Aorta (tissue), 5 donors: ENCODE results near the gene RRAS2. TPM values are rescaled to one million over a fixed set of nuclear protein-coding genes. Genes with fewer than 3 reads are reported as not detected.
A peak's percentile ranks its signal among the peaks of the same experiment; 100 is the strongest.
"Not testable (repeated sequence)": the region's sequence is repeated elsewhere in the genome, so short reads cannot be mapped to it uniquely, and the experiment has no call there.

ENCODE experiments used
- ATAC-seq: fragments of 200-7000 bp; cut with Tn5 transposase; one replicate; pipeline ENCODE4 v1.9.1; 2022; ENCODE audit warnings: moderate library complexity; ENCODE audit not compliant: low FRiP score
- DNase-seq, 2 donors: peaks; one replicate each; pipeline ENCODE4 v3.0.0-alpha.2; 2020
- H3K27ac ChIP-seq, 2 donors: one replicate each; pipeline ENCODE4 v1.5.1; 2013; ENCODE audit warnings: low read length in 2 of 2, mild to moderate bottlenecking in 2 of 2, moderate library complexity in 2 of 2, control low read depth in 1 of 2, inconsistent platforms in 1 of 2, low read depth in 1 of 2
- H3K27me3 ChIP-seq, 2 donors: one replicate each; pipeline ENCODE4 v1.6.1; 2013; ENCODE audit warnings: control low read depth in 1 of 2, low read length in 1 of 2, mild to moderate bottlenecking in 1 of 2, moderate library complexity in 1 of 2; ENCODE audit not compliant: insufficient read depth in 2 of 2, control insufficient read depth in 1 of 2
- H3K36me3 ChIP-seq, 2 donors: one replicate each; pipeline ENCODE4 v1.6.1; 2013; ENCODE audit warnings: control low read depth in 1 of 2, low read length in 1 of 2, mild to moderate bottlenecking in 1 of 2; ENCODE audit not compliant: insufficient read depth in 2 of 2, control insufficient read depth in 1 of 2
- H3K4me1 ChIP-seq, 2 donors: one replicate each; pipeline ENCODE4 v1.6.1; 2013; ENCODE audit warnings: low read length in 2 of 2, control low read depth in 1 of 2, mild to moderate bottlenecking in 1 of 2, moderate library complexity in 1 of 2; ENCODE audit not compliant: insufficient read depth in 2 of 2, control insufficient read depth in 1 of 2
- H3K4me3 ChIP-seq, 2 donors: one replicate each; pipeline ENCODE4 v1.5.1; 2013; ENCODE audit warnings: low read length in 2 of 2, control low read depth in 1 of 2, mild to moderate bottlenecking in 1 of 2
- H3K9me3 ChIP-seq: one replicate; pipeline ENCODE4 v1.6.1; 2013; ENCODE audit warnings: mild to moderate bottlenecking, low read length; ENCODE audit not compliant: control insufficient read depth
- WGBS, 2 donors: extraction: QIAGEN DNeasy Blood & Tissue Kit; methylation state at CpG; one replicate each; pipeline ENCODE4 v1.1.7; 2013; 5-methylcytosine and 5-hydroxymethylcytosine counted together
- intact Hi-C, 2 donors: fragments of 100-400 bp; cut with DNase I; formaldehyde crosslinking; loops; one replicate each; pipeline versions ENCODE4 v1.14.2 to v1.15.0; 2022
- long read RNA-seq, 2 donors: library from polyadenylated mRNA; unstranded; transcript quantifications; one replicate each; pipeline ENCODE4 v2.0.0, GENCODE V29; 2020 to 2021
- polyA plus RNA-seq, 2 donors: library from polyadenylated mRNA; stranded (reverse); fragments of 200-250 nt; gene quantifications; one replicate each; pipeline ENCODE4 v1.2.3, GENCODE V29; 2013
- total RNA-seq, 2 donors: library from RNA; stranded (reverse); fragmentation: NEBNext Ultra II Directional; extraction: Animal tissue kit (Norgen Biotek cat#: 25700); gene quantifications; one replicate each; pipeline ENCODE4 v1.2.1, GENCODE V29; 2021
- donor health status: healthy with polysubstance abuse.
- donor health status: Bipolar disorder and iron deficiency.
- donor health status: DM: no; HTN: no; CAD: no.
- donor health status: DM: no; HTN: no; CAD: no.
- donor health status: DM: yes; HTN: yes; CAD: no.

RRAS2 gene
- total RNA-seq, result 10 to 100 TPM; 24.5 to 46.7 TPM
- polyA plus RNA-seq, result 10 to 100 TPM; 18.0 to 31.3 TPM
- long read RNA-seq, donor 1, transcript RRAS2-201 (6 exons, 1,516 nt), result major isoform, 31 of 42 reads
- long read RNA-seq, donor 1, partial matches to known transcripts, result 0 of 42 reads
- long read RNA-seq, donor 1, other reads (novel, unspliced or antisense), result 7 of 42 reads
- long read RNA-seq, donor 2, transcript RRAS2-201 (6 exons, 1,516 nt), result major isoform, 11 of 12 reads
- long read RNA-seq, donor 2, partial matches to known transcripts, result 0 of 12 reads
- long read RNA-seq, donor 2, other reads (novel, unspliced or antisense), result 1 of 12 reads

- DNase-seq, result peak; percentile 75 to 92
- WGBS, 2 donors, result 0 to 1% methylated on average over 50 to 78 of the region's 78 CpGs
- peak within 1 kb of the TSS; percentile 73 to 84 for H3K27ac ChIP-seq
- no peaks in the 10 kb centered on the region for H3K9me3 ChIP-seq
- H3K27me3 ChIP-seq, result no peaks in the 10 kb centered on the region
- H3K36me3 ChIP-seq, result no peaks in the 10 kb centered on the region
- intact Hi-C loops, result loop anchor here in 1 of 2 donors (5.0 kb wide), 1 partner anchor 57 kb away; no protein-coding TSS in a partner anchor
- H3K4me3 ChIP-seq, result peak within 1 kb of the TSS; percentile 96 to 98
- ATAC-seq, result peak; percentile 87
- no peaks in the 10 kb centered on the region for H3K4me1 ChIP-seq
Observed at GRCh38 chr11:14358729-14359439, at the start of gene RRAS2. TSS of gene RRAS2 (minus strand) at chr11:14359183. CDS start at chr11:14358870, 313 bp downstream.

- no peak for DNase-seq
- WGBS, 2 donors, result 91 to 94% methylated on average over 2 of the region's 2 CpGs
- no peak for ATAC-seq
- peaks cover 2% of the 10 kb centered on the region in 2 donors for H3K4me1 ChIP-seq
- intact Hi-C loops, result no loop called here
- no peak overlapping the region for H3K27ac ChIP-seq
- H3K36me3 ChIP-seq, result no peaks in the 10 kb centered on the region
- H3K27me3 ChIP-seq, result no peaks in the 10 kb centered on the region
- no peak overlapping the region for H3K4me3 ChIP-seq
- H3K9me3 ChIP-seq, result no peaks in the 10 kb centered on the region
Observed at GRCh38 chr11:14408612-14409011, 49.6 kb upstream of the RRAS2 start.

- H3K27me3 ChIP-seq, H3K27ac ChIP-seq, H3K4me1 ChIP-seq, intact Hi-C loops, H3K9me3 ChIP-seq, H3K36me3 ChIP-seq, DNase-seq, ATAC-seq, H3K4me3 ChIP-seq: not testable (repeated sequence)
- WGBS, 2 donors, result 90 to 94% methylated on average over 2 of the region's 2 CpGs
Observed at GRCh38 chr11:14406116-14406515, 47.1 kb upstream of the RRAS2 start.

- H3K9me3 ChIP-seq, H3K27me3 ChIP-seq, DNase-seq, intact Hi-C loops, H3K36me3 ChIP-seq, H3K4me1 ChIP-seq, ATAC-seq, H3K27ac ChIP-seq, H3K4me3 ChIP-seq: not testable (repeated sequence)
- WGBS, 2 donors, result 99% methylated on average over 6 of the region's 6 CpGs
Observed at GRCh38 chr11:14403528-14403927, 44.5 kb upstream of the RRAS2 start.

- Histone ChIP-seq H3K4me3 (no peak overlapping the region), H3K9me3 (no peaks in the 10 kb centered on the region), H3K36me3 (no peaks in the 10 kb centered on the region), H3K27ac (no peak overlapping the region), H3K4me1 (no peaks in the 10 kb centered on the region), H3K27me3 (no peaks in the 10 kb centered on the region)
- WGBS, 2 donors, result 64 to 72% methylated on average over 1 of the region's 1 CpG
- DNase-seq, result no peak
- no peak for ATAC-seq
- intact Hi-C loops, result no loop called here
Observed at GRCh38 chr11:14399087-14399486, 40.1 kb upstream of the RRAS2 start.

- H3K9me3 ChIP-seq, result no peaks in the 10 kb centered on the region
- no peak overlapping the region for H3K4me3 ChIP-seq
- no peaks in the 10 kb centered on the region for H3K27me3 ChIP-seq
- ATAC-seq (no peak), DNase-seq (no peak)
- H3K4me1 ChIP-seq, result no peaks in the 10 kb centered on the region
- intact Hi-C loops, result no loop called here
- H3K36me3 ChIP-seq, result no peaks in the 10 kb centered on the region
- no peak overlapping the region for H3K27ac ChIP-seq
Observed at GRCh38 chr11:14396273-14396672, 37.3 kb upstream of the RRAS2 start.

GRCh38 chr11:14393889-14394288 lies 34.9 kb upstream of the RRAS2 start:
- no peak for DNase-seq
- no peak for ATAC-seq
- no peaks in the 10 kb centered on the region for H3K9me3 ChIP-seq
- 93 to 96% methylated on average over 6 of the region's 6 CpGs for WGBS, 2 donors
- no peaks in the 10 kb centered on the region for H3K4me1 ChIP-seq
- H3K27ac ChIP-seq, result no peak overlapping the region
- H3K27me3 ChIP-seq, result no peaks in the 10 kb centered on the region
- intact Hi-C loops, result no loop called here
- no peak overlapping the region for H3K4me3 ChIP-seq
- H3K36me3 ChIP-seq, result no peaks in the 10 kb centered on the region

GRCh38 chr11:14393129-14393528 lies 34.1 kb upstream of the RRAS2 start:
- Histone ChIP-seq H3K4me3 (no peak overlapping the region), H3K9me3 (no peaks in the 10 kb centered on the region), H3K27ac (no peak overlapping the region), H3K36me3 (no peaks in the 10 kb centered on the region), H3K27me3 (no peaks in the 10 kb centered on the region), H3K4me1 (no peaks in the 10 kb centered on the region)
- no peak for DNase-seq
- ATAC-seq, result no peak
- intact Hi-C loops, result no loop called here
- 90 to 97% methylated on average over 5 of the region's 5 CpGs for WGBS, 2 donors

GRCh38 chr11:14390669-14391068 lies 31.7 kb upstream of the RRAS2 start:
- WGBS, 2 donors, result 93% methylated on average over 1 of the region's 1 CpG
- no peak overlapping the region for H3K4me3 ChIP-seq
- no peaks in the 10 kb centered on the region for H3K4me1 ChIP-seq
- ATAC-seq (no peak), DNase-seq (no peak)
- H3K36me3 ChIP-seq, result no peaks in the 10 kb centered on the region
- H3K27me3 ChIP-seq, result no peaks in the 10 kb centered on the region
- no peaks in the 10 kb centered on the region for H3K9me3 ChIP-seq
- intact Hi-C loops, result no loop called here
- no peak overlapping the region for H3K27ac ChIP-seq
